Measurements from ENCODE around the gene FAM3D. TPM values are rescaled to one million over a fixed set of nuclear protein-coding genes. Genes with fewer than 3 reads are reported as not detected.

Gene FAM3D
- total and polyA plus RNA-seq, 9 of the 15 experiments (the other 6 are each of a cell fraction or from before 2014, with no cell fraction given): not detected

DNA sequence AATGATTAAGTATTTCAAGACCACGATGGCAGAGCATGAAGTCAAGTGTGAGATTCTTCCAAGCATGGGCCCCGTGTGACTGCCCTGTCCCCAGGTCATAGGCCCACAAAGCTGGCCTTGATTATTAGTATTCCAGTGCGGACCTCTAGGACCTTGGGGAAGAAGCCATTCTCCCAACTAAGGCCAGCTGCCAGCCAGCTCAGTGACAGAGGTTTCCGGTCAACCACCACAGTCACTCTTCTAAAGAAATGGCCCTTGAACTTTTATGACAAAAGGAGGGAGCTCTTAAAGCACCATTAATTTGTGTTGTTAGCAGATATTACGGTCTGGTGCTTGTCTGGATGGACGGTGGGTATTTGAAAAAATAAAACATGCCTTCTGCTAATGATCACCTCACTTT is 28.0 kb downstream of the FAM3D start (continued):
- TF ChIP-seq, protein P1, sequence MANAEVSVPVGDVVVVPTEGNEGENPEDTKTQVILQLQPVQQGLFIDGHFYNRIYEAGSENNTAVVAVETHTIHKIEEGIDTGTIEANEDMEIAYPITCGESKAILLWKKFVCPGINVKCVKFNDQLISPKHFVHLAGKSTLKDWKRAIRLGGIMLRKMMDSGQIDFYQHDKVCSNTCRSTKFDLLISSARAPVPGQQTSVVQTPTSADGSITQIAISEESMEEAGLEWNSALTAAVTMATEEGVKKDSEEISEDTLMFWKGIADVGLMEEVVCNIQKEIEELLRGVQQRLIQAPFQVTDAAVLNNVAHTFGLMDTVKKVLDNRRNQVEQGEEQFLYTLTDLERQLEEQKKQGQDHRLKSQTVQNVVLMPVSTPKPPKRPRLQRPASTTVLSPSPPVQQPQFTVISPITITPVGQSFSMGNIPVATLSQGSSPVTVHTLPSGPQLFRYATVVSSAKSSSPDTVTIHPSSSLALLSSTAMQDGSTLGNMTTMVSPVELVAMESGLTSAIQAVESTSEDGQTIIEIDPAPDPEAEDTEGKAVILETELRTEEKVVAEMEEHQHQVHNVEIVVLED (CRISPR knock-in tag; IDR thresholded peaks at IDR 0.05): no peak
- TF ChIP-seq CBFA2T3 (IDR thresholded peaks at IDR 0.05): no peak
- no peak for TF ChIP-seq ZNF354B (CRISPR knock-in tag; IDR thresholded peaks at IDR 0.05)
- no peak for TF ChIP-seq PURB (CRISPR knock-in tag; IDR thresholded peaks at IDR 0.05; ENCODE audit: low read depth)
- no peak for TF ChIP-seq TEAD4 (IDR thresholded peaks at IDR 0.05; ENCODE audit: low read length)
- no peak for TF ChIP-seq TEAD4 (CRISPR knock-in tag; IDR thresholded peaks at IDR 0.05; ENCODE audit: borderline replicate concordance)
- no peak for TF ChIP-seq ZNF146 (CRISPR knock-in tag; IDR thresholded peaks at IDR 0.05; ENCODE audit: unreplicated experiment)
- no peak for TF ChIP-seq TAL1 (IDR thresholded peaks at IDR 0.05)
- TF ChIP-seq, protein P2, sequence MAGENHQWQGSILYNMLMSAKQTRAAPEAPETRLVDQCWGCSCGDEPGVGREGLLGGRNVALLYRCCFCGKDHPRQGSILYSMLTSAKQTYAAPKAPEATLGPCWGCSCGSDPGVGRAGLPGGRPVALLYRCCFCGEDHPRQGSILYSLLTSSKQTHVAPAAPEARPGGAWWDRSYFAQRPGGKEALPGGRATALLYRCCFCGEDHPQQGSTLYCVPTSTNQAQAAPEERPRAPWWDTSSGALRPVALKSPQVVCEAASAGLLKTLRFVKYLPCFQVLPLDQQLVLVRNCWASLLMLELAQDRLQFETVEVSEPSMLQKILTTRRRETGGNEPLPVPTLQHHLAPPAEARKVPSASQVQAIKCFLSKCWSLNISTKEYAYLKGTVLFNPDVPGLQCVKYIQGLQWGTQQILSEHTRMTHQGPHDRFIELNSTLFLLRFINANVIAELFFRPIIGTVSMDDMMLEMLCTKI (IDR thresholded peaks at IDR 0.05; ENCODE audit: partially characterized antibody): no peak
- TF ChIP-seq, protein P3, sequence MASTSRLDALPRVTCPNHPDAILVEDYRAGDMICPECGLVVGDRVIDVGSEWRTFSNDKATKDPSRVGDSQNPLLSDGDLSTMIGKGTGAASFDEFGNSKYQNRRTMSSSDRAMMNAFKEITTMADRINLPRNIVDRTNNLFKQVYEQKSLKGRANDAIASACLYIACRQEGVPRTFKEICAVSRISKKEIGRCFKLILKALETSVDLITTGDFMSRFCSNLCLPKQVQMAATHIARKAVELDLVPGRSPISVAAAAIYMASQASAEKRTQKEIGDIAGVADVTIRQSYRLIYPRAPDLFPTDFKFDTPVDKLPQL (IDR thresholded peaks at IDR 0.05; ENCODE audit: extremely low read depth, insufficient read length): no peak
- TF ChIP-seq ZFP30 (CRISPR knock-in tag; IDR thresholded peaks at IDR 0.05; ENCODE audit: borderline replicate concordance): no peak
- no peak for TF ChIP-seq FOXK1 (CRISPR knock-in tag; IDR thresholded peaks at IDR 0.05; ENCODE audit: borderline replicate concordance)

Data from K562 (cell line).